ENCODE results near the gene KRT83.

DNA sequence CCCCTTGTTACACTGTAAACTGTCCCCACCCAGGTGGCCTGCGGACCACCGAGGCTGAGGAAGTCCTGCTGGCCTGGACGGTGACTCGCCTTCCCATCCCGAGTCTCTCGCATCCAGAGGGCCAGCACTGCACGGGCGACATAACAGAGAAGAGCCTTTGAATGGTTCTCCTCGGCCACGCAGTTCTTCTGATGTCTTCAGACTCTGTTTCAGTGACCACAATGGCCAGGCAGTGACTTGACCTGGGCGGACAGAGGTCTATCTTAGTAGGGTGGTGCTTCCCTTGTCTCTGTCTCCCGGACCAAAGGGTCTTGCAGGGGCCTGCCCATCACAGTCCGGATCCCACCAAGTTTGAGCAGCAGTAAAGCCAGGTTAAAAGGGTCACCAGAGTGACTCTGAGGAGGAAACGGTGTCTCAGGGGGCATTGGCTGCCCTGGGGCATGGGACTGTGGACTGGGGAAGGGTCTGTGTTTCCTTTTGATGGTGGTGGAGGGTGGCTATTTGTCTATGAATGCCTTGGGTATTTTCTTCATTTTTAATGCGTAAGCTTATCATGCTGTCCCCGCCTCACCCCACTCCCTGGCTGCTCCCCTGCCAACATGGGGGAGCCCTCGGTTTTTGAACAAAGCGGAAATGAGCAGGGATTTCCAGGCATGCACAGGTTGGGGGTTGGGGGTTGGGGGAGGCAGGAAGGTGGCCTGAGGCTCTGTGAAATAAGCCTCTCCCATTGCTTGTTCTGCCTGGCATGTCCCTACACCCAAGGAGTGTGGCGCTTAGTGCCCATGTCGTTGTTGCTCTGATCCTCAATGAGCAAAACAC, 35.8 kb upstream of the KRT83 start:
- TF ChIP-seq, protein P1, sequence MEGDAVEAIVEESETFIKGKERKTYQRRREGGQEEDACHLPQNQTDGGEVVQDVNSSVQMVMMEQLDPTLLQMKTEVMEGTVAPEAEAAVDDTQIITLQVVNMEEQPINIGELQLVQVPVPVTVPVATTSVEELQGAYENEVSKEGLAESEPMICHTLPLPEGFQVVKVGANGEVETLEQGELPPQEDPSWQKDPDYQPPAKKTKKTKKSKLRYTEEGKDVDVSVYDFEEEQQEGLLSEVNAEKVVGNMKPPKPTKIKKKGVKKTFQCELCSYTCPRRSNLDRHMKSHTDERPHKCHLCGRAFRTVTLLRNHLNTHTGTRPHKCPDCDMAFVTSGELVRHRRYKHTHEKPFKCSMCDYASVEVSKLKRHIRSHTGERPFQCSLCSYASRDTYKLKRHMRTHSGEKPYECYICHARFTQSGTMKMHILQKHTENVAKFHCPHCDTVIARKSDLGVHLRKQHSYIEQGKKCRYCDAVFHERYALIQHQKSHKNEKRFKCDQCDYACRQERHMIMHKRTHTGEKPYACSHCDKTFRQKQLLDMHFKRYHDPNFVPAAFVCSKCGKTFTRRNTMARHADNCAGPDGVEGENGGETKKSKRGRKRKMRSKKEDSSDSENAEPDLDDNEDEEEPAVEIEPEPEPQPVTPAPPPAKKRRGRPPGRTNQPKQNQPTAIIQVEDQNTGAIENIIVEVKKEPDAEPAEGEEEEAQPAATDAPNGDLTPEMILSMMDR (optimal IDR thresholded peaks at IDR 0.05 in 1 of 3, IDR thresholded peaks at IDR 0.05 in 1 of 3, conservative IDR thresholded peaks at IDR 0.05 in 1 of 3; ENCODE audit: extremely low read depth in 1 of 3, insufficient read depth in 2 of 3, low read length in 3 of 3) = no peak
- TF ChIP-seq EZH2 (IDR thresholded peaks at IDR 0.05; ENCODE audit: low read length) = no peak
